Calu3 (cell line): Measurements from ENCODE around the gene GNB1L. TPM values are rescaled to one million over a fixed set of nuclear protein-coding genes. Genes with fewer than 3 reads are reported as not detected.

ENCODE experiments used
- BruUV-seq: library from RNA; stranded (reverse); fragments of 400-500 nt; replicated peaks from 2 replicates; lab custom pipeline; 2021; lab: Mats Ljungman, UMichigan
- CTCF ChIA-PET: fragments of 300-600 bp; sonication (Branson Sonifier 250); formaldehyde crosslinking; loops from one replicate; lab custom pipeline; 2022; ENCODE audit warnings: antibody characterized with exemption; lab: Charles Lee
- DNase-seq: peaks from one replicate; pipeline ENCODE4 v3.0.0; 2022
- H3K27ac Mint-ChIP-seq: one replicate; pipeline ENCODE4 v1.8.0; 2022; ENCODE audit warnings: mixed read lengths; ENCODE audit not compliant: unreplicated experiment
- H3K27me3 Mint-ChIP-seq: one replicate; pipeline ENCODE4 v1.8.0; 2022; ENCODE audit warnings: mixed read lengths; ENCODE audit not compliant: unreplicated experiment
- H3K36me3 Mint-ChIP-seq: one replicate; pipeline ENCODE4 v1.8.0; 2022; ENCODE audit warnings: mild to moderate bottlenecking, moderate library complexity, mixed read lengths; ENCODE audit not compliant: insufficient read depth, unreplicated experiment
- H3K4me1 Mint-ChIP-seq: one replicate; pipeline ENCODE4 v1.8.0; 2022; ENCODE audit warnings: mild to moderate bottlenecking, low read depth, mixed read lengths; ENCODE audit not compliant: unreplicated experiment
- H3K4me3 Mint-ChIP-seq: one replicate; pipeline ENCODE4 v1.8.0; 2022; ENCODE audit warnings: mild to moderate bottlenecking, low read depth, moderate library complexity, mixed read lengths; ENCODE audit not compliant: unreplicated experiment
- H3K9me3 Mint-ChIP-seq: one replicate; pipeline ENCODE4 v1.8.0; 2022; ENCODE audit warnings: low read depth, mixed read lengths; ENCODE audit not compliant: unreplicated experiment
- CTCF ChIP-seq: fragments of 200-600 bp; IDR thresholded peaks from one replicate; pipeline ENCODE4 v1.8.0; 2022; ENCODE audit warnings: antibody characterized with exemption; ENCODE audit not compliant: unreplicated experiment
- intact Hi-C: fragments of 100-400 bp; cut with micrococcal nuclease; formaldehyde crosslinking; loops from one replicate; pipeline ENCODE4 v1.10.0; 2022; ENCODE audit not compliant: unreplicated experiment
- total RNA-seq: library from RNA; stranded (reverse); gene quantifications from 2 replicates; pipeline ENCODE4 v1.2.3, GENCODE V29; 2022

Gene GNB1L
- total RNA-seq, 1 experiment from 2014 or later = 13.0 TPM

- no TSS peak for BruUV-seq
- Mint-ChIP-seq H3K9me3 (no peaks in the 10 kb centered on the region), H3K4me1 (peaks cover 67% of the 10 kb centered on the region), H3K36me3 (peaks cover 54% of the 10 kb centered on the region), H3K27ac (peak overlapping the region; percentile 84), H3K4me3 (peak overlapping the region; percentile 61), H3K27me3 (no peaks in the 10 kb centered on the region)
- CTCF ChIA-PET = interaction anchor here (0.6 to 1.5 kb wide), 3 partner anchors 11 to 52 kb away, joined by 4 read pairs; no protein-coding TSS in a partner anchor
- intact Hi-C loops = no loop called here
- no peak for TF ChIP-seq CTCF
- peak; percentile 87 for DNase-seq
These were observed 6.1 kb downstream of the GNB1L start for GRCh38 chr22:19848298-19849224.

GRCh38 chr22:19847345-19847632 is 7.4 kb downstream of the GNB1L start:
- TSS peak; percentile 6 for BruUV-seq
- Mint-ChIP-seq H3K27ac (no peak overlapping the region), H3K4me3 (no peak overlapping the region), H3K9me3 (no peaks in the 10 kb centered on the region), H3K36me3 (peaks cover 49% of the 10 kb centered on the region), H3K4me1 (peaks cover 55% of the 10 kb centered on the region), H3K27me3 (no peaks in the 10 kb centered on the region)
- intact Hi-C loops = no loop called here
- TF ChIP-seq CTCF = no peak
- DNase-seq = no peak
- CTCF ChIA-PET = interaction anchor here (0.5 kb wide), 1 partner anchor 24 kb away, joined by 7 read pairs; no protein-coding TSS in a partner anchor

- no TSS peak for BruUV-seq
These were observed 7.9 kb downstream of the GNB1L start for GRCh38 chr22:19846620-19847344.

More at GRCh38 chr22:19846620-19847344, 7.9 kb downstream of the GNB1L start:
- H3K36me3 Mint-ChIP-seq = peaks cover 44% of the 10 kb centered on the region
- peaks cover 52% of the 10 kb centered on the region for H3K4me1 Mint-ChIP-seq
- intact Hi-C loops = no loop called here
- CTCF ChIA-PET = no interaction called here
- H3K27ac Mint-ChIP-seq = no peak overlapping the region
- TF ChIP-seq CTCF = no peak
- no peaks in the 10 kb centered on the region for H3K27me3 Mint-ChIP-seq
- DNase-seq = no peak
- H3K9me3 Mint-ChIP-seq = no peaks in the 10 kb centered on the region
- no peak overlapping the region for H3K4me3 Mint-ChIP-seq
